Large intestine (tissue), 3 donors: ENCODE data around the gene DBI. TPM values are rescaled to one million over a fixed set of nuclear protein-coding genes. Genes with fewer than 3 reads are reported as not detected.
"Not testable (repeated sequence)": the region's sequence is repeated elsewhere in the genome, so short reads cannot be mapped to it uniquely, and the experiment has no call there.

Experiments
- DNase-seq, 2 donors: peaks; one replicate each; pipeline versions ENCODE4 v3.0.0 to v3.0.0-alpha.2; 2013
- H3K27ac ChIP-seq: one replicate; pipeline ENCODE4 v1.5.1; 2013; ENCODE audit warnings: low read length
- H3K27me3 ChIP-seq: 2 replicates; pipeline ENCODE4 v1.6.1; 2013; ENCODE audit warnings: low read length; ENCODE audit not compliant: control insufficient read depth, insufficient read depth
- H3K36me3 ChIP-seq: 2 replicates; pipeline ENCODE4 v1.6.1; 2013; ENCODE audit warnings: low read length; ENCODE audit not compliant: control insufficient read depth, insufficient read depth
- H3K4me1 ChIP-seq: one replicate; pipeline ENCODE4 v1.6.1; 2013; ENCODE audit warnings: low read length; ENCODE audit not compliant: control insufficient read depth, insufficient read depth
- H3K4me3 ChIP-seq: one replicate; pipeline ENCODE4 v1.5.1; 2013; ENCODE audit warnings: low read length
- H3K9me3 ChIP-seq: one replicate; pipeline ENCODE4 v1.6.1; 2013; ENCODE audit warnings: mild to moderate bottlenecking, low read depth, low read length, moderate library complexity; ENCODE audit not compliant: control insufficient read depth
- WGBS: methylation state at CpG from one replicate; pipeline ENCODE4 v1.1.5; 2013; ENCODE audit warnings: low lambda C conversion rate; ENCODE audit not compliant: insufficient coverage; 5-methylcytosine and 5-hydroxymethylcytosine counted together
- polyA plus RNA-seq: library from polyadenylated mRNA; unstranded; fragments of 120-200 nt; gene quantifications from one replicate; pipeline ENCODE4 v1.2.1, GENCODE V29; 2013

DBI gene
- polyA plus RNA-seq, 1 donor, result 377 TPM

GRCh38 chr2:119359774-119360173 is 7.0 kb upstream of the DBI start:
- peaks cover 5% of the 10 kb centered on the region for H3K4me1 ChIP-seq
- H3K4me3 ChIP-seq, result no peak overlapping the region
- no peaks in the 10 kb centered on the region for H3K36me3 ChIP-seq
- no peaks in the 10 kb centered on the region for H3K9me3 ChIP-seq
- 100% methylated on average over 1 of the region's 6 CpGs for WGBS
- no peaks in the 10 kb centered on the region for H3K27me3 ChIP-seq
- no peak overlapping the region for H3K27ac ChIP-seq
- DNase-seq, result no peak

- H3K9me3 ChIP-seq, result no peaks in the 10 kb centered on the region
- peaks cover 10% of the 10 kb centered on the region for H3K4me1 ChIP-seq
- no peaks in the 10 kb centered on the region for H3K27me3 ChIP-seq
- no peak overlapping the region for H3K27ac ChIP-seq
- no CpG with 5 or more reads among the region's 2 CpGs for WGBS
- no peak overlapping the region for H3K4me3 ChIP-seq
- DNase-seq, result no peak
- no peaks in the 10 kb centered on the region for H3K36me3 ChIP-seq
Measured at GRCh38 chr2:119360423-119360966, 6.3 kb upstream of the DBI start.

GRCh38 chr2:119364798-119365197 is 2.0 kb upstream of the DBI start:
- WGBS, result 93% methylated on average over 3 of the region's 6 CpGs
- Histone ChIP-seq H3K9me3 (no peaks in the 10 kb centered on the region), H3K36me3 (peaks cover 16% of the 10 kb centered on the region), H3K4me3 (no peak overlapping the region), H3K4me1 (peaks cover 19% of the 10 kb centered on the region), H3K27me3 (no peaks in the 10 kb centered on the region), H3K27ac (no peak overlapping the region)
- DNase-seq, result no peak

- Histone ChIP-seq H3K27me3 (no peaks in the 10 kb centered on the region), H3K4me3 (peak overlapping the region; percentile 67), H3K9me3 (no peaks in the 10 kb centered on the region), H3K36me3 (peaks cover 21% of the 10 kb centered on the region), H3K27ac (peak overlapping the region; percentile 85), H3K4me1 (peaks cover 19% of the 10 kb centered on the region)
- 60% methylated on average over 1 of the region's 6 CpGs for WGBS
- no peak for DNase-seq
Measured at GRCh38 chr2:119365436-119365835, 1.3 kb upstream of the DBI start.

GRCh38 chr2:119366161-119366648 is 572 bp upstream of the DBI start:
- no CpG with 5 or more reads among the region's 17 CpGs for WGBS
- DNase-seq, result no peak

GRCh38 chr2:119367472-119368099 is 809 bp downstream of the DBI start:
- peak; percentile 67 to 88 for DNase-seq

More at GRCh38 chr2:119366161-119366648, 572 bp upstream of the DBI start:
- H3K36me3 ChIP-seq, result peaks cover 28% of the 10 kb centered on the region
- no peaks in the 10 kb centered on the region for H3K9me3 ChIP-seq
- H3K27me3 ChIP-seq, result no peaks in the 10 kb centered on the region
- H3K4me1 ChIP-seq, result peaks cover 19% of the 10 kb centered on the region
- peak overlapping the region; percentile 67 for H3K4me3 ChIP-seq
- H3K27ac ChIP-seq, result peak overlapping the region; percentile 85

GRCh38 chr2:119369845-119370244 is 3.1 kb downstream of the DBI start:
- no peak for DNase-seq
- 100% methylated on average over 1 of the region's 6 CpGs for WGBS
- H3K27me3 ChIP-seq, result no peaks in the 10 kb centered on the region
- H3K27ac ChIP-seq, result no peak overlapping the region
- H3K9me3 ChIP-seq, result peaks cover 6% of the 10 kb centered on the region
- no peak overlapping the region for H3K4me3 ChIP-seq
- H3K36me3 ChIP-seq, result peaks cover 55% of the 10 kb centered on the region
- H3K4me1 ChIP-seq, result peaks cover 15% of the 10 kb centered on the region

More at GRCh38 chr2:119367472-119368099, 809 bp downstream of the DBI start:
- H3K9me3 ChIP-seq, result no peaks in the 10 kb centered on the region
- H3K27me3 ChIP-seq, result no peaks in the 10 kb centered on the region
- H3K27ac ChIP-seq, result peak overlapping the region; percentile 76
- peaks cover 42% of the 10 kb centered on the region for H3K36me3 ChIP-seq
- H3K4me3 ChIP-seq, result peak overlapping the region; percentile 67
- no CpG with 5 or more reads among the region's 32 CpGs for WGBS
- H3K4me1 ChIP-seq, result peaks cover 15% of the 10 kb centered on the region

- no CpG with 5 or more reads among the region's 6 CpGs for WGBS
- H3K4me3 ChIP-seq, result no peak overlapping the region
- H3K27ac ChIP-seq, result no peak overlapping the region
- DNase-seq, result no peak
- H3K27me3 ChIP-seq, result no peaks in the 10 kb centered on the region
- H3K36me3 ChIP-seq, result peaks cover 55% of the 10 kb centered on the region
- peaks cover 7% of the 10 kb centered on the region for H3K4me1 ChIP-seq
- peaks cover 6% of the 10 kb centered on the region for H3K9me3 ChIP-seq
Measured at GRCh38 chr2:119371111-119371510, 4.3 kb downstream of the DBI start.

GRCh38 chr2:119372778-119373568 is 6.2 kb downstream of the DBI start:
- H3K9me3 ChIP-seq, result peaks cover 6% of the 10 kb centered on the region
- no peak for DNase-seq
- no CpG with 5 or more reads among the region's 7 CpGs for WGBS
- peaks cover 14% of the 10 kb centered on the region for H3K4me1 ChIP-seq
- peaks cover 55% of the 10 kb centered on the region for H3K36me3 ChIP-seq
- no peak overlapping the region for H3K4me3 ChIP-seq
- no peaks in the 10 kb centered on the region for H3K27me3 ChIP-seq
- H3K27ac ChIP-seq, result no peak overlapping the region

GRCh38 chr2:119373907-119374745 is 7.3 kb downstream of the DBI start:
- not testable (repeated sequence) for H3K9me3 ChIP-seq, H3K27ac ChIP-seq, H3K27me3 ChIP-seq, DNase-seq, H3K4me1 ChIP-seq, H3K4me3 ChIP-seq
- WGBS, result no CpG with 5 or more reads among the region's 5 CpGs
- H3K36me3 ChIP-seq, result peaks cover 44% of the 10 kb centered on the region
